Endothelial cell of umbilical vein (primary cell): ENCODE data around the gene PEMT. TPM values are rescaled to one million over a fixed set of nuclear protein-coding genes. Genes with fewer than 3 reads are reported as not detected.

Experiments
- BruUV-seq: library from RNA; stranded (reverse); fragments of 400-500 nt; replicated peaks from 2 replicates; lab custom pipeline; 2021; lab: Mats Ljungman, UMichigan
- CTCF ChIA-PET: fragments of 300-600, 350-600 bp; sonication (Branson Sonifier 250); formaldehyde crosslinking; loops from one replicate; lab custom pipeline; 2021; ENCODE audit warnings: antibody characterized with exemption, inconsistent platforms; lab: Charles Lee
- POLR2A ChIA-PET: fragments of 300-600, 350-600 bp; sonication (Branson Sonifier 250); formaldehyde crosslinking; loops from one replicate; lab custom pipeline; 2021; ENCODE audit warnings: antibody characterized with exemption, inconsistent platforms; lab: Charles Lee
- DNase-seq: peaks from one replicate; pipeline ENCODE4 v3.0.0-alpha.2; 2011; ENCODE audit warnings: low read depth, low spot score
- FAIRE-seq: peaks from 2 replicates; lab custom pipeline; 2011; peaks lifted over from hg19 to GRCh38; lab: Jason Lieb, UNC
- H2AFZ ChIP-seq: 2 replicates; pipeline ENCODE4 v1.6.0; 2012; ENCODE audit warnings: low read depth, low read length, control low read depth, inconsistent platforms
- H3K27ac ChIP-seq: 2 replicates; pipeline ENCODE4 v1.5.1; 2011; ENCODE audit warnings: low read depth, mild to moderate bottlenecking, control low read depth, low read length, moderate library complexity; ENCODE audit not compliant: insufficient read depth
- H3K27me3 ChIP-seq, 2 experiments: 2 replicates each; pipeline versions ENCODE4 v1.6.0 to v1.6.1; 2011; ENCODE audit warnings: low read length in 2 of 2, mixed read lengths in 1 of 2; ENCODE audit not compliant: control insufficient read depth in 2 of 2, insufficient read depth in 2 of 2
- H3K36me3 ChIP-seq, 2 experiments: 2 replicates in 1 of 2; 3 replicates in 1 of 2; pipeline ENCODE4 v1.5.1; 2011; ENCODE audit warnings: low read length in 2 of 2, mild to moderate bottlenecking in 1 of 2, moderate library complexity in 1 of 2; ENCODE audit not compliant: control insufficient read depth in 2 of 2, insufficient read depth in 2 of 2; ENCODE audit errors: extremely low read depth in 1 of 2
- H3K4me1 ChIP-seq: 3 replicates; pipeline ENCODE4 v1.5.1; 2011; ENCODE audit warnings: mild to moderate bottlenecking, low read length; ENCODE audit not compliant: control insufficient read depth, insufficient read depth; ENCODE audit errors: extremely low read depth
- H3K4me2 ChIP-seq: 2 replicates; pipeline ENCODE4 v1.6.1; 2011; ENCODE audit warnings: low read length, control low read depth, mixed read lengths; ENCODE audit not compliant: insufficient read depth
- H3K4me3 ChIP-seq, 3 experiments: fragments of 200-600 bp in 1 of 3; sonication (generic), shearing (Covaris generic) in 1 of 3; replicated peaks in 1 of 3; 2 replicates each; pipeline ENCODE4 v1.5.1; 2011 to 2016; ENCODE audit warnings: control low read depth in 3 of 3, low read length in 3 of 3, mild to moderate bottlenecking in 2 of 3, inconsistent platforms in 1 of 3, low read depth in 1 of 3, moderate library complexity in 1 of 3; ENCODE audit not compliant: insufficient read depth in 1 of 3
- H3K79me2 ChIP-seq: 2 replicates; pipeline ENCODE4 v1.6.0; 2012; ENCODE audit warnings: low read length, inconsistent platforms; ENCODE audit not compliant: control insufficient read depth, insufficient read depth
- H3K9ac ChIP-seq: replicated peaks from 2 replicates; pipeline ENCODE3; 2011; ENCODE audit warnings: low read length, control low read depth; ENCODE audit not compliant: insufficient read depth; ENCODE audit errors: extremely low read depth
- H3K9me1 ChIP-seq: replicated peaks from 3 replicates; pipeline ENCODE4 v1.6.0; 2011; ENCODE audit warnings: mild to moderate bottlenecking, low read length; ENCODE audit not compliant: control insufficient read depth, insufficient read depth; ENCODE audit errors: extremely low read depth
- H3K9me3 ChIP-seq: replicated peaks from 2 replicates; pipeline ENCODE4 v1.5.1; 2012; ENCODE audit warnings: low read length, inconsistent platforms; ENCODE audit not compliant: control insufficient read depth, insufficient read depth
- H4K20me1 ChIP-seq: replicated peaks from 2 replicates; pipeline ENCODE3; 2011; ENCODE audit warnings: mild to moderate bottlenecking, low read length; ENCODE audit not compliant: control insufficient read depth, insufficient read depth; ENCODE audit errors: extremely low read depth
- CTCF ChIP-seq, 2 donors: IDR thresholded peaks; 1 replicate in 1 of 2; 2 replicates in 1 of 2; pipeline ENCODE4 v1.5.1; 2011; ENCODE audit warnings: low read length in 2 of 2, mild to moderate bottlenecking in 2 of 2, moderate library complexity in 2 of 2, control low read depth in 1 of 2, inconsistent platforms in 1 of 2, low read depth in 1 of 2; ENCODE audit not compliant: insufficient read depth in 1 of 2; ENCODE audit errors: extremely low read depth in 1 of 2
- EZH2 ChIP-seq: IDR thresholded peaks from 2 replicates; pipeline ENCODE4 v1.6.1; 2012; ENCODE audit warnings: borderline replicate concordance, low read depth, mild to moderate bottlenecking, moderate library complexity, low read length, inconsistent platforms; ENCODE audit not compliant: severe bottlenecking
- FOS ChIP-seq: IDR thresholded peaks from 2 replicates; pipeline ENCODE4 v1.6.1; 2011; ENCODE audit warnings: mild to moderate bottlenecking, low read length, moderate library complexity, borderline replicate concordance; ENCODE audit not compliant: insufficient read depth
- GATA2 ChIP-seq: IDR thresholded peaks from 2 replicates; pipeline ENCODE4 v1.7.0; 2011; ENCODE audit warnings: low read depth, mild to moderate bottlenecking, moderate library complexity, mixed read lengths, low read length; ENCODE audit not compliant: insufficient read length, insufficient read depth
- JUN ChIP-seq: IDR thresholded peaks from 2 replicates; pipeline ENCODE4 v1.6.1; 2011; ENCODE audit warnings: borderline replicate concordance, low read depth; ENCODE audit not compliant: insufficient read length, insufficient read depth
- MAX ChIP-seq: IDR thresholded peaks from 2 replicates; pipeline ENCODE4 v1.6.1; 2011; ENCODE audit not compliant: insufficient read depth, insufficient read length
- MYC ChIP-seq: IDR thresholded peaks from one replicate; pipeline ENCODE4 v1.6.1; 2011; ENCODE audit warnings: mild to moderate bottlenecking, low read depth, low read length
- POLR2A ChIP-seq: IDR thresholded peaks from 2 replicates; pipeline ENCODE4 v1.6.1; 2012; ENCODE audit warnings: low read depth, mild to moderate bottlenecking, control low read depth, low read length
- POLR2AphosphoS5 ChIP-seq: IDR thresholded peaks from 2 replicates; pipeline ENCODE4 v1.6.1; 2012; ENCODE audit warnings: low read depth, mild to moderate bottlenecking, control low read depth, low read length, moderate library complexity; ENCODE audit not compliant: insufficient read depth
- dilution Hi-C: fragments of 300-500 bp; cut with MboI; formaldehyde crosslinking; loops from one replicate; pipeline ENCODE4 v1.15.0; 2019; ENCODE audit warnings: low sequenced_read_pairs; ENCODE audit not compliant: extremely low pct_ligation_motif_present
- intact Hi-C: fragments of 100-400 bp; cut with micrococcal nuclease; formaldehyde crosslinking; loops from one replicate; pipeline ENCODE4 v1.10.0; 2022
- polyA plus RNA-seq, 4 experiments: library from polyadenylated mRNA; depleted of rRNA in 3 of 4; stranded (reverse) in 3 of 4; unstranded in 1 of 4; fragments of >200 nt; gene quantifications; 2 replicates each; pipeline versions ENCODE4 v1.2.1 to v1.2.3, GENCODE V29; 2011 to 2012; ENCODE audit warnings: missing spikeins in 1 of 4
- total RNA-seq: library from RNA; stranded (reverse); gene quantifications from 2 replicates; pipeline ENCODE4 v1.2.3, GENCODE V29; 2021

The PEMT gene
- total and polyA plus RNA-seq, 2 donors (not counting 3 experiments of a cell fraction or from before 2014, with no cell fraction given), result 35.1 to 58.4 TPM

- H3K4me3 ChIP-seq, result no peak overlapping the region
- no peak for DNase-seq
- H3K4me2 ChIP-seq, result no peak overlapping the region
- H3K27me3 ChIP-seq, result no peaks in the 10 kb centered on the region
- H3K9me1 ChIP-seq, result no peaks in the 10 kb centered on the region
- no peak overlapping the region for H3K27ac ChIP-seq
- ChIA-PET CTCF (interaction anchor here (1.4 to 1.9 kb wide), 2 partner anchors 35 to 36 kb away, joined by 3 to 4 read pairs; no protein-coding TSS in a partner anchor), POLR2A (no interaction called here)
- H3K79me2 ChIP-seq, result no peaks in the 10 kb centered on the region
- H3K4me1 ChIP-seq, result no peaks in the 10 kb centered on the region
- no peak overlapping the region for H3K9ac ChIP-seq
- no peak overlapping the region for H2AFZ ChIP-seq
- no peaks in the 10 kb centered on the region for H4K20me1 ChIP-seq
- no peaks in the 10 kb centered on the region for H3K36me3 ChIP-seq
- BruUV-seq, result no TSS peak
- no peaks in the 10 kb centered on the region for H3K9me3 ChIP-seq
- intact Hi-C loops (no loop called here), dilution Hi-C loops (no loop called here)
- FAIRE-seq, result no peak
- TF ChIP-seq MYC (no peak), MAX (no peak), POLR2AphosphoS5 (no peak), GATA2 (no peak), CTCF (IDR thresholded peaks at IDR 0.05; ENCODE audit: extremely low read depth in 1 of 2, insufficient read depth in 1 of 2, low read depth in 1 of 2, low read length in 2 of 2) (no peak), POLR2A (no peak), JUN (no peak), FOS (no peak), EZH2 (no peak)
Measured at GRCh38 chr17:17531156-17531555, 60.4 kb downstream of the PEMT start.
